GM18519 (cell line): Measurements from ENCODE around the gene CAND2.

Experiments
- ATAC-seq: cut with Tn5 transposase; IDR thresholded peaks from one replicate; pipeline ENCODE4 v1.9.1; 2021; ENCODE audit warnings: mild to moderate bottlenecking, moderate library complexity; ENCODE audit not compliant: unreplicated experiment, low FRiP score

Gene CAND2

GRCh38 chr3:12882336-12883310, 86.1 kb downstream of the CAND2 start:
- ATAC-seq: no peak

GRCh38 chr3:12884186-12884680, 87.8 kb downstream of the CAND2 start:
- ATAC-seq: no peak
